B cell (primary cell): ENCODE results near the gene MYMX.

Experiments
- EZH2 ChIP-seq: IDR thresholded peaks from 2 replicates; pipeline ENCODE4 v1.6.1; 2012; ENCODE audit warnings: borderline replicate concordance, low read depth, mild to moderate bottlenecking, moderate library complexity, low read length; ENCODE audit not compliant: insufficient read depth, poor library complexity, severe bottlenecking
- TF ChIP-seq, protein P1 (sequence below): fragments of 200-600 bp; IDR thresholded peaks from one replicate; pipeline ENCODE4 v1.8.0; 2022; ENCODE audit warnings: antibody characterized with exemption, mild to moderate bottlenecking

- TF ChIP-seq, protein P1, sequence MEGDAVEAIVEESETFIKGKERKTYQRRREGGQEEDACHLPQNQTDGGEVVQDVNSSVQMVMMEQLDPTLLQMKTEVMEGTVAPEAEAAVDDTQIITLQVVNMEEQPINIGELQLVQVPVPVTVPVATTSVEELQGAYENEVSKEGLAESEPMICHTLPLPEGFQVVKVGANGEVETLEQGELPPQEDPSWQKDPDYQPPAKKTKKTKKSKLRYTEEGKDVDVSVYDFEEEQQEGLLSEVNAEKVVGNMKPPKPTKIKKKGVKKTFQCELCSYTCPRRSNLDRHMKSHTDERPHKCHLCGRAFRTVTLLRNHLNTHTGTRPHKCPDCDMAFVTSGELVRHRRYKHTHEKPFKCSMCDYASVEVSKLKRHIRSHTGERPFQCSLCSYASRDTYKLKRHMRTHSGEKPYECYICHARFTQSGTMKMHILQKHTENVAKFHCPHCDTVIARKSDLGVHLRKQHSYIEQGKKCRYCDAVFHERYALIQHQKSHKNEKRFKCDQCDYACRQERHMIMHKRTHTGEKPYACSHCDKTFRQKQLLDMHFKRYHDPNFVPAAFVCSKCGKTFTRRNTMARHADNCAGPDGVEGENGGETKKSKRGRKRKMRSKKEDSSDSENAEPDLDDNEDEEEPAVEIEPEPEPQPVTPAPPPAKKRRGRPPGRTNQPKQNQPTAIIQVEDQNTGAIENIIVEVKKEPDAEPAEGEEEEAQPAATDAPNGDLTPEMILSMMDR, result no peak
- no peak for TF ChIP-seq EZH2
These were observed 19.3 kb downstream of the MYMX start for GRCh38 chr6:44235891-44236516.
